DMS153 (cell line): ENCODE data around the gene PPM1N.

ENCODE experiments used
- DNase-seq: peaks from one replicate; lab custom pipeline; 2025; lab: John Stamatoyannopoulos, UW

The PPM1N gene

GRCh38 chr19:45492627-45493470, 5.4 kb upstream of the PPM1N start:
- DNase-seq = no peak

- no peak for DNase-seq
Observed at GRCh38 chr19:45494261-45494916, 3.9 kb upstream of the PPM1N start.

- DNase-seq = no peak
Observed at GRCh38 chr19:45495178-45495577, 3.1 kb upstream of the PPM1N start.

- DNase-seq = no peak
Observed at GRCh38 chr19:45496349-45496953, 1.8 kb upstream of the PPM1N start.

GRCh38 chr19:45497791-45498190, 452 bp upstream of the PPM1N start:
- DNase-seq = no peak

GRCh38 chr19:45499196-45500180, 1.2 kb downstream of the PPM1N start:
- DNase-seq = peak; percentile 93

- DNase-seq = no peak
Observed at GRCh38 chr19:45500918-45501729, 2.9 kb downstream of the PPM1N start.

GRCh38 chr19:45501730-45502014, 3.4 kb downstream of the PPM1N start:
- no peak for DNase-seq

- DNase-seq = no peak
Observed at GRCh38 chr19:45502111-45502510, 3.9 kb downstream of the PPM1N start.

- DNase-seq = no peak
Observed at GRCh38 chr19:45503909-45504308, 5.7 kb downstream of the PPM1N start.

GRCh38 chr19:45505151-45505995, 7.1 kb downstream of the PPM1N start:
- no peak for DNase-seq

- no peak for DNase-seq
Observed at GRCh38 chr19:45505996-45506245, 7.7 kb downstream of the PPM1N start.

GRCh38 chr19:45506246-45506988, 8.2 kb downstream of the PPM1N start:
- DNase-seq = peak; percentile 77

- DNase-seq = peak; percentile 55
Observed at GRCh38 chr19:45506989-45507871, 9.0 kb downstream of the PPM1N start, which contains the start of gene VASP. Gene VASP (plus strand): TSS chr19:45507479. CDS start chr19:45507772, 293 bp downstream.

GRCh38 chr19:45507872-45508416, 9.7 kb downstream of the PPM1N start:
- no peak for DNase-seq

GRCh38 chr19:45508417-45508860, 10.2 kb downstream of the PPM1N start:
- peak; percentile 33 for DNase-seq

- no peak for DNase-seq
Observed at GRCh38 chr19:45508861-45509691, 10.8 kb downstream of the PPM1N start.

- no peak for DNase-seq
Observed at GRCh38 chr19:45509692-45510015, 11.4 kb downstream of the PPM1N start.
